Left kidney (tissue), 2 donors: ENCODE measurements around the gene SNX11. TPM values are rescaled to one million over a fixed set of nuclear protein-coding genes. Genes with fewer than 3 reads are reported as not detected.

ENCODE experiments used
- DNase-seq: peaks from one replicate; pipeline ENCODE4 v3.0.0-alpha.2; 2013
- polyA plus RNA-seq: library from polyadenylated mRNA; unstranded; fragments of 120-200 nt; gene quantifications from one replicate; pipeline ENCODE4 v1.2.1, GENCODE V29; 2013; ENCODE audit not compliant: insufficient read length

SNX11 gene
- polyA plus RNA-seq, 1 donor, result 22.1 TPM

DNA sequence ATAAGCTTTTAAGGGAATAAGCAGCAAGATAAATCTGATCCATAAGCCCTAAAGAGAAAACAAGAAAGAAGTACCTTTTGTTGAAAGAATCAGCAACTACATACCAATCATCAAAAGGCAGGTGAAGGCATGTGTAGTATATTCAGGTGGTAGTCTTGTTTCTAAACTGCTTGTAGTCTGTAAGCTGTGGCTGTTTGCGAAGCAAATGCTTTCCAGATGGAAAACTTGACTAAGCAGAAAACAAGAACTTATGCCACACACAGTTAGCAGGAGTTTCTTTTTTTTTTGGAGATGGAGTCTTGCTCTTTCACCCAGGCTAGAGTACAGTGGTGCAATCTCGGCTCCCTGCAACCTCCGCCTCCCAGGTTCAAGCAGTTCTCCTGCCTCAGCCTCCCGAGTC is 12.0 kb upstream of the SNX11 start:
- no peak for DNase-seq

DNA sequence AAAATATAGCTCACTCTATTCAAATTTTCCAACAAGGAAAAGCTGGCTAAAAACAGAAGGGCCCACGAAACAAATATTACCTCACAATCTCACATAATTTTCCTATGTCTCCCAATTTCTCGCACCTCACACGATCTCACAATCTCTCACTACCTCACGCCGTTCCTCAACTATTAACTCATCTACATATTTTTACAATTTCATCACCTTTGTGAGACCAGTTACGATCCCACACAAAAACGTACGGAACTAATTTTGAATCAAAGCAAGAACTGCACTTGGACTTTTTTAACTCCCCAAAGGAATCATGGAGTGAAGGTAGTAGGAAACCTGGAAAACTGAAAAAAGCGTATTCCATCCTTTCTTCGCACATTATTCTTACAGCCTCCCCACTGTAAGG is 7.4 kb upstream of the SNX11 start:
- DNase-seq, result no peak

DNA sequence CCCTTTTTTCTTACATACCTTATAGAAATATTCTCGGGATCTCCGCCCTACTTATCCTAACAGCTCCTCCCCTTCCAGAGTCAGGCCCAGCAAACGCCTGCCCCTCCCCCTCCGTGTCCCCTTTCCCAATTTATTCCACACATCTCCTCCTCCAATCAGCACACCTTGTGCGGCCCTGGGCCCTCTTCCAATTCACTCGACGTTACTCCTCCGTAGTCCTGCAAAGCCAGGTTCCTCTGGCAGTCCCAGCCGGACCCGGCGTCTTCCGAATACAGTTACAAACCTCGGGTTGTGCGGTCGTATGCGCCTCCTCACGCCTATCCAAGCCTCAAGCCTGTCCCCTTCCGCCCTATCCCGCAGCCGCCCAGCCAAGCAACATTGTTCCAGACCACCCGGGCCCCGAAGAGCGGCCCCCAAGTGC is 7.0 kb upstream of the SNX11 start:
- DNase-seq, result peak; percentile 77

DNA sequence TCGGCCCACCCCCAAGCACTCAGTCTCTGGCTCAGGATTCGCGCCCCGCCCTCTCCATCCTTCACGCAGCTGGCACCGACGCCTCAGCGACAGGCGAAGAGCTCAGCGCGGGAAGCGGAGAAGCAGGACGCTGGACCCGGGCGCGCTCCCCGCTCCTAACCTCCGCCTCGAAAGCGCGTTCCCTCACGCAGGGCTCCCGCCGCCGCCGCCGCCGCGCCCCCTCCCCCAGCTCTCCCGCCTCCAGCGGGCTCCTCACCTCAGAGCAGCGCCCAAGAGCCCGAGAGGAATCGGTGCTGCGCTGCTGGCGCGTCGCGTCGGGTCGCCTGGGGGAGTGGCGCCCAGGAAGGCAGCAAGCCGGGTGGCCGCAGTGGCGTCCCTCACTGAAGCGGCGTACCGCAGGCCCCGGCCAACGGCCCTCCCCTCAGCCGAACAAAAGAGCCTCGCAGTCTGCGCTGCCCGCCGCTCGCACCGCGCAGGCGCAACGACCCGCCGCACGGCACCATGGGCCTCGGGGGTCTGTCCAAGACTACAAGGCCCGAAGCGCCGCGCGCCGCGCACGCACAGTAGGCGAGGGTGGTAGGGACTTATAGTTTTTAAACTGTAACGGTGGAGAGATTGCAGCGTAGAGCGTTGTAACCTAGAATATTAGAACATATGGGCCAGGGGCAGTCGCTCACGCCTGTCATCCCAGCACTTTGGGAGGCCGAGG is 6.4 kb upstream of the SNX11 start, which contains the start of gene CBX1:
Gene CBX1 (minus strand): TSS at position 467 of the 709 bp plus-strand sequence. CDS start 24,474 bp downstream, outside the sequence.
- peak; percentile 95 for DNase-seq

DNA sequence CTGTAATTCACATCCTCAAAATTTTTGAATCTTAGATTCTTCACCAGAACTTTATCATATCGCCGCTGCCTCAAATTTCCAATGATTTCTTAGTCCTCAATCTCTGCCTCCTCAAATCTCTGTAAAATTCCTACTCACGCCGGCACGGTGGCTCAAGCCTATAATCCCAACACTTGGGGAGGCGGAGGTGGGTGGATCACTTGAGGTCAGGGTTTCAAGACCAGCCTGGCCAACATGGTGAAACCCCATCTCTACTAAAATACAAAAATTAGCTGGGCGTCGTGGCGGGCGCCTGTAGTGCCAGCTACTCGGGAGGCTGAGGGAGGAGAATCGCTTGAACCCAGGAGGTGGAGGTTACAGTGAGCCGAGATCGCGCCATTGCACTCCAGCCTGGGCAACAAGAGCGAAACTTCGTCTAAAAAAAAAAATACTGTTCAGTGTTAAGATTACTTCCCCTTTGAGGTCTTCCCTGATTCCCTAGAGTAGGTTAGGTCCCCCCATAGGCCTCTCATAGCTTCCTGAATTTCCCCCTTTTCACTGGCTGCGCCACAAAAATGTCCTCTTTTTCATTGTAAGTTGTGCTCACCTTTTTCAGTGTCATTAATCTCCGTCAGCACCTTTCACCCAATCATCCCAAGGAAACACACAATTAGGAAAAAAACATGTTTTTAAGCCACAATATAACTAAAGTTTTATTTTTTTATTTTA is 5.4 kb upstream of the SNX11 start:
- DNase-seq, result no peak

DNA sequence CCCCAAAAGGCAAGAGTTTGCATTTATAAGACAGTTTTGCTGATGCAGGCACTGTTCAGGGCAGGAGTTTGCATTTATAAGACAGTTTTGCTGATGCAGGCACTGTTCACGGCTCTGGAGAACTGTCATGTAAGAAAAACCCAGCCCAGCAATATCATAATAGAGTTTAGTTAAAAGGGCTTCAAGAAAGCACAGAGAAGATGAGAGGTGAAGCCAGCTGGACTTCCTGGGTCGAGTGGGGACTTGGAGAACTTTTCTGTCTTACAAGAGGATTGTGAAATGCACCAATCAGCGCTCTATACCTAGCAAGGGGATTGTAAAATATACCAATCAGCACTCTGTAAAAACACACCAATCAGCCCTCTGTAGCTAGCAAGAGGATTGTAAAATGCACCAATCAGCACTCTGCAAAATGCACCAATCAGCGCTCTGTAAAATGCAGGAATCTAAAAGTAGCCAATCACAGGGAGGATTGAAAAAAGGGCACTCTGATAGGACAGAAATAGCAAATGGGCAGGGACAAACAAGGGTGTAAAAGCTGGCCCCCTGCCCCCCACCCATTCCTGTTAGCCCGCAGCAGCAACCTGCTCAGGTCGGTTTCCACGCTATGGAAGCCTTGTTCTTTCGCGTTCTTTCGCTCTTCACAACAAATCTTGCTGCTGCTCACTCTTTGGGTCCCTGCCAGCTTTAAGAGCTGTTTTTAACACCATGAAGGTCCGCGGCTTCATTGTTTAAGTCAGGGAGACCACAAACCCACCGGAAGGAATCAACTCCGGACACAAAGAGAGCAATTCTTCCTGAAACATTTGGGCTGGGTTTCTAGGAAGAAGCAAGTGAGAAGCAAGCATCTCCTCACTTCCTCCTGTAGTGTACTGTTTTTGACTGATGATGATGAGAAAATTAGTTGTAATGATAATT is 4.5 kb upstream of the SNX11 start:
- no peak for DNase-seq

DNA sequence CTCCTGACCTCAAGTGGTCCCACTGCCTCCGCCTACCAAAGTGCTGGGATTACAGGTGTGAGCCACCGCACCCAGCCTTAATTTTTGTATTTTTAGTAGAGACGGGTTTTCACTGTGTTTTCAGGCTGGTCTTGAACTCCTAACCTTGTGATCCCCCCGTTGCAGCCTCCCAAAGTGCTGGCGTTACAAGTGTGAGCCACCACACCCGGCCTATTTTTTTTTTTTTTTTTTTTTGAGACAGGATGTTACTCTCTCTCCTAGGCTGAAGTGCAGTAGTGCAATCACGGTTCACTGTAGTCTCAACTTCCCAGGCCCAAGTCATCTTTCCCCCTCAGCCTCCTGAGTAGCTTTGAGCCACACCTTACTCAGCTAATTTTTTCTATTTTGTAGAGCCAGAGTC is 3.1 kb upstream of the SNX11 start:
- no peak for DNase-seq

DNA sequence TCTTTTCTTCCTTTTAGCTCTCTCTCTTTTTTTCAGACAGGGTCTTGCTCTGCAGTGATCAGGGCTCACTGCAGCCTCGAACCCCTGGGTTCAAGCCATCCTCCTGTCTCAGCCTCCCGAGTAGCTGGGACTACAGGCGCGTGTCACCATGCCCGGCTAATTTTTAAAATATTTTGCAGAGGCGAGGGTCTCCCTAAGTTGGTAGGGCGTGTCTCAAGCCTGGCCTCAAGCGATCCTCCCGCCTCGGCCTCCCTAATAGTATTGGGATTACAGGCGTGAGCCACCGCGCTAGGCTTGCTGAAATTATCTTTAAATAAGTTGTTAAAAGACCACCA is 797 bp upstream of the SNX11 start:
- no peak for DNase-seq

DNA sequence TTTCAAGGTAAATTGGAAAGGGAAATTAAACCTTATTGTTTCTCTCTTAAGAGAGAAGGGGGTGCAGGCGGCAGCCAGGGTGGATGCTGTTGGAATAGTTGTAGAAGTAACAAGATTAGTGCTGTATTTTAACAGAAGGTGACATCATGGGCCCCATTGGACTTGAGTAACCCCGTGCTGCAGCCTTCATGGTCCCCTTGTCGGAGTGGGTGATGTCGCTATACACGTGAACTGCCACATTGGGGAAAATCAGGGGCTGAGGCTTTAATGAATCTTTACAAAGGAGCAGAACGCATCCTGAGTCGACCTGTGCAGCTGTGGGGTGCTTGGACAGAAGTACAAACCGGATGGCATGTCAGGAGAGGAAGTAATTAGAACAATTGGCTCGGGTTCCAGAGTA is 3.2 kb downstream of the SNX11 start:
- DNase-seq, result no peak

DNA sequence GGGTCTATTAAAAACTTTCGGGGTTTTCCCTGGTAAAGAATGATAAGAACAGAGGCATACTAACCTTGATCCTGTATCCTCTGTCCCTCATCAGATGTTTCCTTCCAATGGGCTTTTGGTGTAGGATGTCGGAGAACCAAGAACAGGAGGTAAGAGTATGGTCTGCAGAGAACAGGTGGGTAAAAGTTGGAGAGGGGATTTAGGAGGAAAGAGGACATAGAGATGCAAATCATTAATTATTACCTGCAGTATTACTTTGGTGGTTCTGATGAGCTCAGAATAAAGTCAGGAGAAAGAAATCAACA is 4.3 kb downstream of the SNX11 start:
- DNase-seq, result no peak

DNA sequence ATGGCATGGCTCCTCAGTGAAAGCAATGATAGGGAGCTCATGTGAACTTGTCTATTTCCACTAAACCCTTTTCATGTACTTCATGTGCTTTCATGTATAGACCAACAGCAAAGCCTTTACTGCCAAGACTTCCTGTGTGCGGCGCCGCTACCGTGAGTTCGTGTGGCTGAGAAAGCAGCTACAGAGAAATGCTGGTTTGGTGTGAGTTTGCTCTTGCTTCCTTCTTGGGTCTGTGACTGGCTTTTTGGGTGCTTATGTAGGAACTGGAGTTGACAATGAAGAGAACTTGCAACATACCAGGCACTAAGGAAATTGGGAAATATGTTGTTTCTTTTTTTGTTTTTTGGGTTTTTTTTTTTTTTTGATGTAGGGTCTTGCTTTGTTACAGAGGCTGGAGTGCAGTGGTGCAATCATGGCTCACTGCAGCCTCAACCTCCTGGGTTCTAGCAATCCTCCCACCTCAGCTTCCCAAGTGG is 5.7 kb downstream of the SNX11 start:
- DNase-seq, result no peak

DNA sequence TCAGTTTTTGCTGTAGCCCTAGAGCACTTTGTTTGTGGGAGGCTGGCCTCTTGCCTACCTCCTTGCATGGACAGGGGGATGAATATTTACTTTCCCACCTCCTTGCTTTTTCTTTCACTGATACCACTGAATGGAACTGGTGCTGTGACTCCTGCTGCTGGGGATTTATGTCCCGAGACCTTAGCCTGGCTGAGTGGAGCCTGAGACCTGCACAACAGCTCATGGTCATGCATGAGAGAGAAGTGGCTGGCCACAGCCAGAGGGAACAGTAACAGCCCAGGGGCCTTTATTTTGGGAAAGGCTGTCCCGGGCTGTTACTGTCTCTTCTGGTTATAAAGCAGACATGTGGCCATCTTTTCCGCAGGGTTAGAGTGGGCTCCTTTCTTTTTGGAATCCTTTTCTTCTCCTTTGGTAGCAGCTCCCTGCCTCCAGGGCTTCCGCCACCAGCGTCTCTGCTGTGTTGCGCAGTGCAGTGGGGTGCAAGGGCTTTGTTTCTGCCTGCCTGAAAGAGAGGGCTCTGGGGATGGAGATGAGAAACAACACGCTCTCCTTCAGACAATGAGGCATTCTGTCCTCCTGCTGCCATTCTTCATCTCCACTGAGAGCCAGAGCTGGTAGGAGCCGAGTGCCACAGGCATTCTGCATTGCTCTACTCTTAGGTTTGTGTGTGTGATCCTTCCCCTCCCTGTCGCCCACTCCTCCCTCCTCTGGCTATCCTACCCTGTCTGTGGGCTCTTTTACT is 14.5 kb downstream of the SNX11 start:
- DNase-seq, result no peak

DNA sequence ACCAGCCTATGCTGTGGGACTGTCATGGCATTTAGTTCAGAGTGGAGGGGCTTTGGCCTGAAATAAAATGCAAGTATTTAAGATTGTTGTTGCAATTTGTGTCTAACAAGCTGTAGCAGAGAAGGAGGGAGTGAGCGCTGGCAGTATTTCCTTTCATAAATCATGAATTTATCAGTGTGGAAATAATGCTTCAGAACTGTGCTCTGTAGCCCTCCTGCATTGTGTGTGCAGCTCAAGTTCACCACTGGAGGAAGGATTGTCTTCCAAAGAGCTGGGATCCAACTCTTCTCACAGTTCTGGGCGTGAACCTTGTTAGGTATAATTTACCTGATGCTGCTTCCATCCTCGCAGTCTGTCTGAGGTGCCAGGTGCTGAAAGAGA is 15.1 kb downstream of the SNX11 start:
- DNase-seq, result no peak

DNA sequence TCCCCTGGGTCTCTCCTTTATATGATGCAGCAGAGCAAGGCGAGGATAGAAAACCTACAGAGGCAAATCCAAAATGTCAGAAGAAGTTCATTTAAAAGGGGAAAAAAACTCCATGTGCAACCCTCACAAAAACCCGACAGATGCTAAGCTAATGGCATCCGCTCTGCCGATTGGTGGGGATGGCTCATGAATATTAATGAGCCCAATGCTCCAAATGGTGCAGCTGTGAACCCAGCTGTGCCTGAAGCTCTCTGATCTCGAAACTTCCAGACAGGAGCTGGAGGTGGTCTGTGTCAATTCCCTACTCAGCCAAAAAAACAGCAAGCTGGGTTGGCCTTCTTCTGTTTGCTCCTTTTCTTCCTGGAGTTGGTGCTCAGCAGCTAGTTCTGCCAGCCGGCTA is 15.5 kb downstream of the SNX11 start:
- no peak for DNase-seq

DNA sequence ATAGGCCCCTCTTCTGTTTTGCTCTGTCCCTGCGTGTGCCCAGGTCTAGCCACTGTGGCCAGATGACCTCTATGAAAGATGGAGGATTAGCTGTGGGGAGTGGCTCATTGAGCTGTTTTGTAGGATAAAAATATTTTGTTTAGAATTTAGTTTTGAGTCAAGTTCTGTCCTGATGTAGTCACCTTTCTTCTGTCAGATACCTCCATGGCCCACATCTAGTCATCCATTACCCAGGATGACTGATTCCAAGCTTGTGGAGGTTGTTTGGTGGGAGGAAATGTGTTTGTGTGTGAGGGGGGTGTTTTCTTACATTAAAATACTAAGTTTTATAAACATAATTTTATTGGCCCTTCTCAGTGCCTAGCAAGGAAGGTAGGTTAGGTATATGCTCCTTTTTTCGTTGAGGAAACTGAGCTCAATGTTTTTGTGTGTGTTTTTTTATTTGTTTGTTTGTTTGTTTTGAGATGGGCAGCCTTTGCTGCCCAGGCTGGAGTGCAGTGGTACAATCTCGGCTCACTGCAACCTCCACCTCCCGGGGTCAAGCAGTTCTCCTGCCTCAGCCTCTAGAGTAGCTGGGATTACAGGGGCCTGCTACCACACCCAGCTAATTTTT is 16.3 kb downstream of the SNX11 start:
- no peak for DNase-seq

DNA sequence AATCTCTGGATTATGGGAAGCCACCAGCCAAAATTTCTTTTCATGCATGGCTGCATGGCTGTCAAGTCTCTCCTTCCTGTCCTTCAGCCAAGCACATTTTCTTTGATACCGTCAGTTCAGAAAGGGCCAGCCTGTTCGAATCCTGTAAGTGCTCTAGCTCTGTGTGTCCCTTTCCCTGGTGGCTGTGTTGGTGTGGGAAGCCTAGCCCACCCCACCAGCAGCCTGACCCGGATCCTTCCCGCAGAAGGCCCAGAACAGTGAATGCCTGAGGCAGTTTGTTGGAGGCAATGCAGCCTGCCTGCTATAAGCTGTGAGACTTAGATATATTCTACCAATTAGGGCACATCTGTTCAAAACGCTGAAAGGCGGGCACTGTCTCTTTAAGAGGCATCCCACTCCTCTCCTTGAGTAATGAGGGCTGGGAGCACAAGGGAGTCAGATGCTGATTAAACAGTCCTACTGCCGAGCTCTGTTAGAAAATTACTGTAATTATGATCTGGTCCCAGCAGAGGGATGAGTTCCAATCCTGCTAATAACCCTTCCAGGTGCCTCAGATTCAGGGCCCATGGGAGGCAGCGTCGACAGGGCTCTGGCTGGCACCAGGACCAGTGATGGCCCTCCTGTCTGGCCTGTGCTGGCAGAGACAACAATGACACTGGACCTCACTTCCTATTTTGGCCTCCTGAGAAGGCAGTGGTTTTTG is 18.4 kb downstream of the SNX11 start:
- DNase-seq, result no peak

DNA sequence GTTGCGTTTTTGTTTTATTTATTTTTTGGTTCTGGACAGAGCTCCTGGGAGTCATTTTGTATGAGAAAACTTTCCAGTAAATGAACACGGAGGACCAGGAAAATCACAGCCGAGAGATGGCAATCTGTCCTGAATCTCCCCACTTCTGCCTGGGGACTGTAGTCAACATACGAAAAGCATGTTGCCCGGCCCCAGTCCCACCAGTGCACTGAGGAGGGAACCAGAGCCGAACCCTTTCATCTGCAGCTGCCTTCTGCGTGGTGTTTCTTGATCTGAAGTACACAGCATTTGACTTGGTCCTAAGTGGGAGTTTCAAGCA is 18.9 kb downstream of the SNX11 start:
- no peak for DNase-seq

DNA sequence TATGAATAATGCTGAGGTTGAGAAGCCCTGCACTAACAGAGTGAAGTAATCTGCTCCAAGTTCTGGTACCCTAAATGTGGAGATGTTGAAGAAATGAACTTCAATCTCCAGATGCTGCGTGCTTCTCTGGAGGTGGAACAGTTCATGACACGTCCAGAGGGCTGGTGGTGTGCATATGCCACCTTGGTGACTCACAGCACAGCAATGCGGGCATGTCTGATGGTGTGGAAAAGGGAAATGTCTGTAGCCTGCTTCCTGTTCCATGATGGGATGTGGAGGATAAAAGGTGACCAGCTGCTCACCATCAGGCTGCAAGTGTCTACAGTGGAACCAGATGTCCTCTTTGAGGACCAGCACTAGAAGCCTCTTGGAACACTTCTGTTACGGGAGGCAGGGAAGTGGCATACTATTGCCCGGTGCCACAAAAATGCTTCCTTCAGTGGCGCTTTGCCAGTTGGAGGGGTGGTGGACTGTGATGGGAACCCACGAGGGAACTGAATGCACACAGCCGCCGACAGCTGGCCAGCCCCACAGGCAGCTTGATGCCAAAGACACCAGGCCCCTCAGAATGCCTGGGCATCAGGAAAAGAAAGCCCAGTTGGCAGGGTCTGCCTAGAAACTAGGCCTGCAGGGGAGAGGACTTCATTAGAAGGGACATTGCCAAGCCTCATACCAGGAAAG is 19.9 kb downstream of the SNX11 start:
- no peak for DNase-seq

DNA sequence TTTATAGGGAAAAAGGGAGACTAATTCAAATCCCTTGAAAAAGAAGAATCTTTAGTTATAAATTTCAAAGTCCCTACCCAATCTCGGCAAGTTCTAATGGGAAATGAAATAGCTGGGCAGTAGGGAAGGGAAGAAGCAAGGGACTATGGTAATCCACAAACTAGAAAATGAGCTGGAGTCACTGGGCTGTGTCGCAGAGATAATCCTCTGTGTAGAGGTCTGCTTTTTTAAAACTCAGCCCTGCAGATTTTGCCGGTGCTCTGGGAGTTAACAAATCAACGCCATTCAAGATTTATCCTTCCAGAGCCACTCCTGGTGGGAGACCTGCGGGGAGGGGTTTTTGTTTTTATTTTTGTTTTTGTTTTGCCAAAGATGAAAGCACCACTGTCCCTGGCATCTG is 20.8 kb downstream of the SNX11 start:
- DNase-seq, result no peak

DNA sequence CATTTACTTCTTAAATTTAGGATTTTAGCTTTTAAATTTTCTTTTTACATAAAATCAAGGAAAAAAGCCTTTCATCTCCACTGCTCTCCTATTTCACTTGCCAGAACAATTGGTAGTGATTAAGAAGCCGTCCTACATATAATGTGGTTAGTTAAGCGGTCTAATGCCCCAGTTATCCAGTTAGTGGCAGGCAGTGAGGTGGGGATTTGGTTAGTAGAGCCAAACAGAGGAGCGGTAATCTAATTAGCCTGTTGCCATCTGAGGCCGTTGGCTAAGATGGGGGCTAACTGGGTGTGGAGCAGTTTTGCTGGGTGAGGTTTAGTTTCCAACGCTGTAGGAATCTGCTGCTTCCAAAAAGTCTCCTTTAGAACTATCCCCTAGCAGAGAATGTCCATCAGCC is 22.4 kb downstream of the SNX11 start:
- DNase-seq, result no peak
